Thyroid gland (tissue), 4 donors: Measurements from ENCODE around the gene MAD1L1. TPM values are rescaled to one million over a fixed set of nuclear protein-coding genes. Genes with fewer than 3 reads are reported as not detected.
A peak's percentile ranks its signal among the peaks of the same experiment; 100 is the strongest.

Experiments used
- DNase-seq, 2 donors: peaks; one replicate each; pipeline ENCODE4 v3.0.0-alpha.2; 2019
- H3K27ac ChIP-seq, 3 donors: fragments of 200-600 bp; sonication (generic); 1 replicate in 2 of 3; 2 replicates in 1 of 3; pipeline ENCODE4 v1.5.1; 2016 to 2019; ENCODE audit warnings: mild to moderate bottlenecking in 1 of 3, moderate library complexity in 1 of 3
- H3K27me3 ChIP-seq: fragments of 200-600 bp; sonication (generic); one replicate; pipeline ENCODE4 v1.5.1; 2019
- H3K36me3 ChIP-seq, 2 donors: fragments of 200-600 bp; sonication (generic); one replicate each; pipeline ENCODE4 v1.5.1; 2016 to 2019
- H3K4me1 ChIP-seq, 2 donors: fragments of 200-600 bp; sonication (generic); one replicate each; pipeline ENCODE4 v1.5.1; 2017 to 2019
- H3K4me3 ChIP-seq, 3 donors: fragments of 200-600 bp; sonication (generic); replicated peaks in 1 of 3; 1 replicate in 2 of 3; 2 replicates in 1 of 3; pipeline ENCODE4 v1.5.1; 2016; ENCODE audit warnings: mild to moderate bottlenecking in 1 of 3
- H3K9me3 ChIP-seq: fragments of 200-600 bp; sonication (generic); one replicate; pipeline ENCODE4 v1.5.1; 2017
- CTCF ChIP-seq, 6 experiments: fragments of 200-600 bp in 3 of 6; fragments of 450-650 bp in 3 of 6; sonication (generic) in 3 of 6; IDR thresholded peaks; one replicate each; pipeline ENCODE4 v1.5.1; 2016 to 2019; ENCODE audit warnings: antibody characterized with exemption in 6 of 6, mild to moderate bottlenecking in 2 of 6, inconsistent platforms in 1 of 6, moderate library complexity in 1 of 6
- POLR2A ChIP-seq, 2 donors: fragments of 450-650 bp; IDR thresholded peaks; one replicate each; pipeline ENCODE4 v1.6.1; 2017; ENCODE audit warnings: antibody characterized with exemption in 2 of 2, mild to moderate bottlenecking in 2 of 2, moderate library complexity in 1 of 2
- WGBS, 2 donors: methylation state at CpG; one replicate each; pipeline ENCODE4 v1.1.5; 2017; 5-methylcytosine and 5-hydroxymethylcytosine counted together
- intact Hi-C: fragments of 100-400 bp; cut with DNase I; formaldehyde crosslinking; loops from one replicate; pipeline ENCODE4 v1.15.1; 2023
- total RNA-seq, 4 donors: library from RNA; depleted of rRNA; stranded (reverse); fragments of >200 nt; gene quantifications; one replicate each; pipeline ENCODE4 v1.2.3, GENCODE V29; 2016

Gene MAD1L1
- total RNA-seq, 4 donors from 2014 or later, result 27.4 to 38.6 (median 33.9) TPM

- peak overlapping the region in 2 of 3 donors; percentile 21 to 32 for H3K27ac ChIP-seq
- DNase-seq, result peak; percentile 58 to 79
- H3K4me1 ChIP-seq, result peaks cover 14 to 28% of the 10 kb centered on the region in 2 donors
- no peaks in the 10 kb centered on the region for H3K36me3 ChIP-seq
- intact Hi-C loops, result no loop called here
- no peaks in the 10 kb centered on the region for H3K9me3 ChIP-seq
- 35 to 38% methylated on average over 10 to 11 of the region's 11 CpGs for WGBS, 2 donors
- H3K27me3 ChIP-seq, result no peaks in the 10 kb centered on the region
- no peak overlapping the region for H3K4me3 ChIP-seq
- TF ChIP-seq CTCF (IDR thresholded peaks at IDR 0.05), result no peak
- TF ChIP-seq POLR2A (IDR thresholded peaks at IDR 0.05), result no peak
Observed at GRCh38 chr7:2116989-2117591, 115.7 kb downstream of the MAD1L1 start.

GRCh38 chr7:2116448-2116810, 116.3 kb downstream of the MAD1L1 start:
- Histone ChIP-seq H3K27ac (peak overlapping the region in 2 of 3 donors; percentile 21 to 32), H3K4me1 (peaks cover 14 to 28% of the 10 kb centered on the region in 2 donors), H3K9me3 (no peaks in the 10 kb centered on the region), H3K36me3 (no peaks in the 10 kb centered on the region), H3K27me3 (no peaks in the 10 kb centered on the region), H3K4me3 (no peak overlapping the region)
- TF ChIP-seq CTCF (IDR thresholded peaks at IDR 0.05) (no peak), POLR2A (IDR thresholded peaks at IDR 0.05) (no peak)
- DNase-seq, result no peak
- intact Hi-C loops, result no loop called here
- WGBS, 2 donors, result 67 to 85% methylated on average over 8 to 9 of the region's 9 CpGs

GRCh38 chr7:2115760-2116447, 116.8 kb downstream of the MAD1L1 start:
- TF ChIP-seq POLR2A (IDR thresholded peaks at IDR 0.05), result no peak
- no peak for TF ChIP-seq CTCF (IDR thresholded peaks at IDR 0.05)
- no peak for DNase-seq
- Histone ChIP-seq H3K36me3 (no peaks in the 10 kb centered on the region), H3K27me3 (no peaks in the 10 kb centered on the region), H3K4me1 (peaks cover 14 to 32% of the 10 kb centered on the region in 2 donors), H3K9me3 (no peaks in the 10 kb centered on the region), H3K27ac (peak overlapping the region in 2 of 3 donors; percentile 21 to 32), H3K4me3 (no peak overlapping the region)
- intact Hi-C loops, result no loop called here
- WGBS, 2 donors, result 86 to 87% methylated on average over 23 to 24 of the region's 25 CpGs

GRCh38 chr7:2114926-2115759, 117.6 kb downstream of the MAD1L1 start:
- WGBS, 2 donors, result 96 to 97% methylated on average over 26 to 32 of the region's 49 CpGs
- Histone ChIP-seq H3K4me3 (no peak overlapping the region), H3K9me3 (no peaks in the 10 kb centered on the region), H3K4me1 (peaks cover 14 to 38% of the 10 kb centered on the region in 2 donors), H3K36me3 (no peaks in the 10 kb centered on the region), H3K27me3 (no peaks in the 10 kb centered on the region), H3K27ac (peak overlapping the region in 1 of 3 donors; percentile 32)
- intact Hi-C loops, result no loop called here
- TF ChIP-seq POLR2A (IDR thresholded peaks at IDR 0.05) (no peak), CTCF (IDR thresholded peaks at IDR 0.05) (no peak)
- DNase-seq, result no peak
